ENCODE results near the gene WBP1. TPM values are rescaled to one million over a fixed set of nuclear protein-coding genes. Genes with fewer than 3 reads are reported as not detected.

The WBP1 gene
- total RNA-seq, 2 experiments from 2014 or later: 68.8 to 70.8 TPM

GRCh38 chr2:74461187-74462053 is 3.2 kb downstream of the WBP1 start:
- intact Hi-C loops (cut with micrococcal nuclease; ENCODE audit: unreplicated experiment): no loop called here
- DNase-seq (ENCODE audit: low spot score): peak; percentile 37
- POLR2A ChIA-PET: interaction anchor here (0.6 kb wide), 1 partner anchor 10 kb away, joined by 5 read pairs; no protein-coding TSS in a partner anchor
- no TSS peak for BruUV-seq (replicated peaks)
- CTCF ChIA-PET (ENCODE audit: unreplicated experiment): no interaction called here
- peaks cover 24% of the 10 kb centered on the region for H3K79me2 ChIP-seq (ENCODE audit: insufficient read depth, low read depth, low read length)
- H3K4me2 ChIP-seq (ENCODE audit: low read length): no peak overlapping the region
- H3K4me1 ChIP-seq (ENCODE audit: insufficient read depth, low read length, poor library complexity, severe bottlenecking): peaks cover 21% of the 10 kb centered on the region
- H3K36me3 ChIP-seq (ENCODE audit: insufficient read depth, low read length): peaks cover 34% of the 10 kb centered on the region
- H4K20me1 ChIP-seq (ENCODE audit: insufficient read depth, low read length): no peaks in the 10 kb centered on the region
- no peak for TF ChIP-seq EZH2phosphoT487 (IDR thresholded peaks at IDR 0.05; ENCODE audit: borderline replicate concordance, low read depth, low read length)
- TF ChIP-seq CTCF (conservative IDR thresholded peaks at IDR 0.05; ENCODE audit: low read length): peak; percentile 67
- no peak overlapping the region for H2AFZ ChIP-seq (ENCODE audit: low read length)
- no peak overlapping the region for H3K27ac ChIP-seq (ENCODE audit: low read depth, low read length, poor library complexity, severe bottlenecking)
- H3K4me3 ChIP-seq (ENCODE audit: low read depth, low read length, poor library complexity, severe bottlenecking): no peak overlapping the region
- H3K9me3 ChIP-seq (ENCODE audit: low read length): no peaks in the 10 kb centered on the region
- no peaks in the 10 kb centered on the region for H3K9me2 ChIP-seq (ENCODE audit: insufficient read depth, low read length)

GRCh38 chr2:74462054-74462785 is 4.0 kb downstream of the WBP1 start:
- H3K4me1 ChIP-seq (ENCODE audit: insufficient read depth, low read length, poor library complexity, severe bottlenecking): peaks cover 17% of the 10 kb centered on the region
- no peak overlapping the region for H3K27ac ChIP-seq (ENCODE audit: low read depth, low read length, poor library complexity, severe bottlenecking)
- no peak overlapping the region for H2AFZ ChIP-seq (ENCODE audit: low read length)
- H3K79me2 ChIP-seq (ENCODE audit: insufficient read depth, low read depth, low read length): peaks cover 19% of the 10 kb centered on the region; the same call in 1 of the 2 replicates
- H3K9me2 ChIP-seq (ENCODE audit: insufficient read depth, low read length): no peaks in the 10 kb centered on the region
- no peak overlapping the region for H3K4me2 ChIP-seq (ENCODE audit: low read length)
- CTCF ChIA-PET (ENCODE audit: unreplicated experiment): no interaction called here
- POLR2A ChIA-PET: no interaction called here
- intact Hi-C loops (cut with micrococcal nuclease; ENCODE audit: unreplicated experiment): no loop called here
- no peaks in the 10 kb centered on the region for H3K9me3 ChIP-seq (ENCODE audit: low read length)
- no peaks in the 10 kb centered on the region for H4K20me1 ChIP-seq (ENCODE audit: insufficient read depth, low read length)
- TF ChIP-seq CTCF (conservative IDR thresholded peaks at IDR 0.05; ENCODE audit: low read length): no peak
- no peak for TF ChIP-seq EZH2phosphoT487 (IDR thresholded peaks at IDR 0.05; ENCODE audit: borderline replicate concordance, low read depth, low read length)
- DNase-seq (ENCODE audit: low spot score): no peak
- no TSS peak for BruUV-seq (replicated peaks)
- no peak overlapping the region for H3K4me3 ChIP-seq (ENCODE audit: low read depth, low read length, poor library complexity, severe bottlenecking)
- peaks cover 28% of the 10 kb centered on the region for H3K36me3 ChIP-seq (ENCODE audit: insufficient read depth, low read length)

GRCh38 chr2:74462786-74463105 is 4.5 kb downstream of the WBP1 start:
- Histone ChIP-seq H3K79me2 (ENCODE audit: insufficient read depth, low read depth, low read length) (peaks cover 19% of the 10 kb centered on the region; the same call in 1 of the 2 replicates), H3K36me3 (ENCODE audit: insufficient read depth, low read length) (peaks cover 28% of the 10 kb centered on the region), H3K4me3 (ENCODE audit: low read depth, low read length, poor library complexity, severe bottlenecking) (no peak overlapping the region), H3K4me2 (ENCODE audit: low read length) (no peak overlapping the region), H3K9me2 (ENCODE audit: insufficient read depth, low read length) (no peaks in the 10 kb centered on the region), H3K4me1 (ENCODE audit: insufficient read depth, low read length, poor library complexity, severe bottlenecking) (peaks cover 17% of the 10 kb centered on the region), H2AFZ (ENCODE audit: low read length) (no peak overlapping the region), H4K20me1 (ENCODE audit: insufficient read depth, low read length) (no peaks in the 10 kb centered on the region), H3K9me3 (ENCODE audit: low read length) (no peaks in the 10 kb centered on the region), H3K27ac (ENCODE audit: low read depth, low read length, poor library complexity, severe bottlenecking) (no peak overlapping the region)
- DNase-seq (ENCODE audit: low spot score): no peak
- intact Hi-C loops (cut with micrococcal nuclease; ENCODE audit: unreplicated experiment): no loop called here
- no peak for TF ChIP-seq EZH2phosphoT487 (IDR thresholded peaks at IDR 0.05; ENCODE audit: borderline replicate concordance, low read depth, low read length)
- TF ChIP-seq CTCF (conservative IDR thresholded peaks at IDR 0.05; ENCODE audit: low read length): no peak
- no TSS peak for BruUV-seq (replicated peaks)
- CTCF ChIA-PET (ENCODE audit: unreplicated experiment): no interaction called here
- POLR2A ChIA-PET: no interaction called here
